ENCODE data around the gene CRAMP1.

The CRAMP1 gene

GRCh38 chr16:1657841-1658240 is 45.7 kb downstream of the CRAMP1 start:
- no peak for DNase-seq (ENCODE audit: low spot score)

- DNase-seq (ENCODE audit: low spot score), result no peak
Observed at GRCh38 chr16:1659031-1659430, 46.9 kb downstream of the CRAMP1 start.

- DNase-seq (ENCODE audit: low spot score), result no peak
Observed at GRCh38 chr16:1661826-1662225, 49.7 kb downstream of the CRAMP1 start.

- DNase-seq (ENCODE audit: low spot score), result no peak
Observed at GRCh38 chr16:1662543-1662942, 50.4 kb downstream of the CRAMP1 start.

- no peak for DNase-seq (ENCODE audit: low spot score)
Observed at GRCh38 chr16:1665829-1666228, 53.7 kb downstream of the CRAMP1 start.

GRCh38 chr16:1666316-1666715 is 54.2 kb downstream of the CRAMP1 start:
- no peak for DNase-seq (ENCODE audit: low spot score)

GRCh38 chr16:1667271-1667670 is 55.1 kb downstream of the CRAMP1 start:
- no peak for DNase-seq (ENCODE audit: low spot score)

GRCh38 chr16:1667916-1668315 is 55.8 kb downstream of the CRAMP1 start:
- no peak for DNase-seq (ENCODE audit: low spot score)

GRCh38 chr16:1668612-1669319 is 56.6 kb downstream of the CRAMP1 start:
- DNase-seq (ENCODE audit: low spot score), result no peak

- no peak for DNase-seq (ENCODE audit: low spot score)
Observed at GRCh38 chr16:1669698-1670097, 57.5 kb downstream of the CRAMP1 start.

GRCh38 chr16:1670371-1670770 is 58.2 kb downstream of the CRAMP1 start:
- DNase-seq (ENCODE audit: low spot score), result no peak

- no peak for DNase-seq (ENCODE audit: low spot score)
Observed at GRCh38 chr16:1670866-1671265, 58.7 kb downstream of the CRAMP1 start.

- DNase-seq (ENCODE audit: low spot score), result no peak
Observed at GRCh38 chr16:1673424-1674151, 61.4 kb downstream of the CRAMP1 start.

- no peak for DNase-seq (ENCODE audit: low spot score)
Observed at GRCh38 chr16:1674306-1674705, 62.1 kb downstream of the CRAMP1 start.

GRCh38 chr16:1674751-1675664 is 62.8 kb downstream of the CRAMP1 start:
- no peak for DNase-seq (ENCODE audit: low spot score)

- no peak for DNase-seq (ENCODE audit: low spot score)
Observed at GRCh38 chr16:1676661-1677060, 64.5 kb downstream of the CRAMP1 start.

- no peak for DNase-seq (ENCODE audit: low spot score)
Observed at GRCh38 chr16:1677339-1677738, 65.2 kb downstream of the CRAMP1 start.

GRCh38 chr16:1677942-1678499 is 65.9 kb downstream of the CRAMP1 start, which contains the start of gene JPT2:
TSS of gene JPT2 (plus strand) at chr16:1678279. CDS start at chr16:1678313, 34 bp downstream.
- DNase-seq (ENCODE audit: low spot score), result peak; percentile 100

GRCh38 chr16:1678500-1679098 is 66.4 kb downstream of the CRAMP1 start:
- DNase-seq (ENCODE audit: low spot score), result no peak

- DNase-seq (ENCODE audit: low spot score), result no peak
Observed at GRCh38 chr16:1680361-1680760, 68.2 kb downstream of the CRAMP1 start.

- DNase-seq (ENCODE audit: low spot score), result no peak
Observed at GRCh38 chr16:1681032-1681431, 68.9 kb downstream of the CRAMP1 start.
